OCI-M2 (cell line): ENCODE results near the gene ADCY9.
"Not testable (repeated sequence)": the region's sequence is repeated elsewhere in the genome, so short reads cannot be mapped to it uniquely, and the experiment has no call there.

Experiments
- DNase-seq: peaks from one replicate; lab custom pipeline; 2025; ENCODE audit not compliant: unreplicated experiment; lab: John Stamatoyannopoulos, UW

Gene ADCY9

GRCh38 chr16:4071686-4072561 lies 44.3 kb downstream of the ADCY9 start:
- no peak for DNase-seq

GRCh38 chr16:4070936-4071335 lies 45.3 kb downstream of the ADCY9 start:
- DNase-seq: no peak

- DNase-seq: no peak
Observed at GRCh38 chr16:4067262-4068001, 48.8 kb downstream of the ADCY9 start.

GRCh38 chr16:4064950-4065352 lies 51.3 kb downstream of the ADCY9 start:
- DNase-seq: no peak

- no peak for DNase-seq
Observed at GRCh38 chr16:4062212-4062802, 53.9 kb downstream of the ADCY9 start.

GRCh38 chr16:4060823-4061222 lies 55.4 kb downstream of the ADCY9 start:
- no peak for DNase-seq

- DNase-seq: no peak
Observed at GRCh38 chr16:4060009-4060408, 56.2 kb downstream of the ADCY9 start.

GRCh38 chr16:4058386-4058785 lies 57.9 kb downstream of the ADCY9 start:
- no peak for DNase-seq

DNA sequence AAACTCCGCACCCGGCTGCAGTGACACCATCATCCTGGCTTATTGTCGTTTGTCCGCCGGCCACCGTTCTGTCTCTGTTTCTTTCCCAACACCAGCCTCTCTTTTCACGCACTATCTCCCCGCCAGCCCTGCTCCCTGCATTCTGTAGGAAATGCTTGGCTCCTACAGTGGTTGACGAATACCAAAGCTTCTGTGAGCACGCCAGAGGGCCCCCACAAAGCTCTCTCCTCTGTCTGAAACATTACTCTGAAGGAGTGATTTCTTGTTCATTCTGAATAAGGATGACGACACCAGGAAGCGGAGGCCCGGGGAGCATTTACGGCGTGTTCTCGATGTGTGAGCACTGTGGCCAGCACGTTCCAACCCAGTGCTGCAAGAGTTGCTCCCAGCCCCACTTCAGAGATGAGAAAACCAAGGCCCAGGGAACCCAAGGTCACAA lies 58.8 kb downstream of the ADCY9 start:
- no peak for DNase-seq

DNA sequence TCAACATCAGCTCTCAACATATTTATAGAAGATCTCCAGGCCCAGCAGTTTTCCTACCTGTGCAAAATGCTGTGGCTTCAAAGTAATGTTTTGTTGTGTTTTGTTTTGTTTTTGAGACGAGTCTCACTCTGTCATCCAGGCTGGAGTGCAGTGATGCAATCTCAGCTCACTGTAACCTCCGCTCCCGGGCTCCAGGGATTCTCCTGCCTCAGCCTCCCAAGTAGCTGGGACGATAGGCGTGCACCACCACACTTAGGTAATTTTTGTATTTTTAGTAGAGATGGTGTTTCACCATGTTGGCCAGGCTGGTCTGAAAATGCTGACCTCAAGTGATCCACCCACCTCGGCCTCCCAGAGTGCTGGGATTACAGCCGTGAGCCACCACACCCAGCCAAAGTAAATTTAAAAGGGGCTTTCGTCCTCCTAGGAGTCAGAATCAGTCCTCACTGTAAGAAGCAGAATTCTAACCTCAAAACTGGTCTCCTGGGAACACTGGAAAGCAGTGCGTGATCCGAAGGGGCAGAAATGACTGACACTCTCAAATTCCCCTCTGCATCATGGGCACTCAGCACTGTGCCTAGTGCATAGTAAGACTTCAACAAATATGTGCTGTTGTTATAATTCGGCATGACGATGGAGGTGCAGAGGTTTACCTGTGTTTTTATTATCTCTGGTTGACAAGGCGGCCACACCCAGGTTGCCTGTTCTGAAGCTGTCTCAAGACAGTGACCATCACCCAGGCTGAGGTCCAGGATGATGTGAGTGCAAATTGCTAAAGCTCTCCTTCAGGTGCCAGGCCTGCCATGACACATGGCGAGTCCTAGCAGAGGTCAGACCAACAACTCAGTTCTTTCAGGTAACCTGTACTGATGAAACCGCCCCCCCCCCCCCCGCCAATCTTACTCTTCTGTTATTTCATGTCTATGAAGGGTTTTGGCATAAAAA lies 59.8 kb downstream of the ADCY9 start:
- no peak for DNase-seq

DNA sequence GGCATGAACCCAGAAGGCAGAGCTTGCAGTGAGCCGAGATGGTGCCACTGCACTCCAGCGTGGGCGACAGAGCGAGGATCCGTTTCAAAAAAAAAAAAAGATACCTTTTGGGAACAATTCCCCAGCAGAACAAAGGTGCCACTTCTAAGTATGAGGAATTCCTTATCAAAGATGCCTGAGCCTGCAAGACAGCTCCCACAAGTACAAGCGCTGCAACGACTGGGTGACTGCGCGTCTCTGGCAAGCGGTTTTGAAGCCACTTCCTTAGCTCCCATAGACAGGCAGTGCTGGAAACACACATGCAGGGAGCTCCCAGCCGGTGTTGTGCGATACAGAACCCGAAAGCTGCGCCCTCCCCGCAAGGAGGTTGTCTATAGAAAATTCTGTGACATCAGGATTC lies 60.5 kb downstream of the ADCY9 start:
- no peak for DNase-seq

GRCh38 chr16:4053301-4053845 lies 62.9 kb downstream of the ADCY9 start:
- no peak for DNase-seq

- no peak for DNase-seq
Observed at GRCh38 chr16:4052801-4053293, 63.4 kb downstream of the ADCY9 start.

GRCh38 chr16:4052096-4052495 lies 64.1 kb downstream of the ADCY9 start:
- no peak for DNase-seq

- DNase-seq: no peak
Observed at GRCh38 chr16:4051591-4051990, 64.7 kb downstream of the ADCY9 start.

DNA sequence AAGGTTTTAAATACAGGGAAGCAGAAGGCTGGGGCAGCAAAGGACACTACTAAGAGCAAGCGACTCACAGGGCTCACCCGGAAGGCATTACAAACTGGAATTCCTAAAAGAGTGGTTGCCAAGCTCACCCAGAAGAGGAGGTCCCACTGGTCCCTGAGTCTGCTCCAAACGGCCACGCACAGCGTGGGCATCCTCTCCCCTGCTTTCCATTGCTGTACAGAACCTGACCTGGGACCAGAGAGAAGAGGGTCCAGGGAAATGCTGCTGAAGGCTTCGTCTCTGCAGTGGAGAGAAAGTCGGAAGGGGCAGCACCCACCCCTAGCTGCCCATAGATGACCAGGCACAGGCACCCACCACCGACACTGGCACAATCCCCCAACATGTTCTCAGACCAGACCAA lies 67.2 kb downstream of the ADCY9 start:
- no peak for DNase-seq

DNA sequence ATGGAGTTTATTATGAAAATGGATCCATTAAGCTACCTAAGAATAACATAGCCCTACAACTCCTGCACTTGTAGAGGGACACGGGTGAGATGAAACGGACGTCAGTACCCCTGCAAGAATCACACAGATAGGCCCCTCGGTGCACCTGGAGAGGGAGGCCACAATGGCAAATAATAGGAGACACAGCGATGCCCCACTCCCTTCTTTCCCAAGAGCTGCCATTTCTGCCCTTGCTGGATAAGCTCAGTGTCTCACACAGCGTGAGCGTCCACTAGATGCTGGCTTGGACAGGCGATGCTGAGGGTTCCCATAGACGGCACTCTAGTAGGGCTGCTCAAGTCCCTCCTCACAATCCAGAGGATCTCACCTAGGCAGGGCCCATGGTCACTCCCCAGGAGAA lies 67.8 kb downstream of the ADCY9 start:
- no peak for DNase-seq

GRCh38 chr16:4046221-4046620 lies 70.0 kb downstream of the ADCY9 start:
- no peak for DNase-seq

DNA sequence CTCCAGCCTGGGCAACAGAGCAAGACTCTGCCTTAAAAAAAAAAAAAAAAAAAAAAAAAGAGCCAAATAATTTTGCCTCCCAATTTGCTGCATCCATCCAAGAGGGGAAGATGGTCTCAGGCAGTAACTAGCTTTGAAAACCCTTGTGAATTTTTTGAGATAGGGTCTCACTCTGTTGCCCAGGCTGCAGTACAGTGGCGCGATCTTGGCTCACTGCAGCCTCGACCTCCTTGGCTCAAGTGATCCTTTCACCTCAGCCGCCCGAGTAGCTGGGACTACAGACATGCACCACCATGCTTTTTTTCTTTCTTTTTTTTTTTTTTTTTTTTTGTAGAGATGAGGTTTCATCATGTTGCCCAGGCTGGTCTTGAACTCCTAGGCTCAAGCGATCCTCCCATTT lies 70.7 kb downstream of the ADCY9 start:
- DNase-seq: not testable (repeated sequence)

- no peak for DNase-seq
Observed at GRCh38 chr16:4042581-4042980, 73.7 kb downstream of the ADCY9 start.
